SIG-M5 treated with dmso at 0.1 percent for 504 hours (cell line): ENCODE results near the gene SHTN1.
A peak's percentile ranks its signal among the peaks of the same experiment; 100 is the strongest.

Experiments
- DNase-seq: peaks from one replicate; lab custom pipeline; 2025; ENCODE audit not compliant: unreplicated experiment; lab: John Stamatoyannopoulos, UW

SHTN1 gene

GRCh38 chr10:117005026-117005526 is at the start of gene SHTN1:
SHTN1 (minus strand) TSS chr10:117005187; CDS start chr10:117005079, 108 bp downstream.
- peak; percentile 46 for DNase-seq

GRCh38 chr10:117053482-117053881 is 48.5 kb upstream of the SHTN1 start:
- no peak for DNase-seq

GRCh38 chr10:117047947-117048346 is 43.0 kb upstream of the SHTN1 start:
- DNase-seq: no peak

GRCh38 chr10:117016266-117016665 is 11.3 kb upstream of the SHTN1 start:
- DNase-seq: no peak

- DNase-seq: no peak
Observed at GRCh38 chr10:117014835-117015234, 9.8 kb upstream of the SHTN1 start.

GRCh38 chr10:117007080-117007479 is 2.1 kb upstream of the SHTN1 start:
- DNase-seq: peak; percentile 5

GRCh38 chr10:117005527-117006055 is 604 bp upstream of the SHTN1 start:
- DNase-seq: no peak

- DNase-seq: peak; percentile 65
Observed at GRCh38 chr10:117004227-117005025, 561 bp downstream of the SHTN1 start.

GRCh38 chr10:117003336-117003735 is 1.7 kb downstream of the SHTN1 start:
- no peak for DNase-seq

- no peak for DNase-seq
Observed at GRCh38 chr10:117002206-117002605, 2.8 kb downstream of the SHTN1 start.

GRCh38 chr10:117001144-117001543 is 3.8 kb downstream of the SHTN1 start:
- no peak for DNase-seq

- no peak for DNase-seq
Observed at GRCh38 chr10:117000580-117000979, 4.4 kb downstream of the SHTN1 start.

- DNase-seq: no peak
Observed at GRCh38 chr10:116998172-116998571, 6.8 kb downstream of the SHTN1 start.

- DNase-seq: no peak
Observed at GRCh38 chr10:116997015-116997414, 8.0 kb downstream of the SHTN1 start.

- no peak for DNase-seq
Observed at GRCh38 chr10:116995648-116996047, 9.3 kb downstream of the SHTN1 start.

- no peak for DNase-seq
Observed at GRCh38 chr10:116994113-116994890, 10.7 kb downstream of the SHTN1 start.

- no peak for DNase-seq
Observed at GRCh38 chr10:116993610-116994009, 11.4 kb downstream of the SHTN1 start.

GRCh38 chr10:116992183-116992582 is 12.8 kb downstream of the SHTN1 start:
- DNase-seq: no peak

GRCh38 chr10:116990276-116990800 is 14.6 kb downstream of the SHTN1 start:
- DNase-seq: no peak

- DNase-seq: no peak
Observed at GRCh38 chr10:116989439-116989838, 15.5 kb downstream of the SHTN1 start.

- DNase-seq: no peak
Observed at GRCh38 chr10:116988311-116988710, 16.7 kb downstream of the SHTN1 start.
